OCI-LY1 (cell line): Measurements from ENCODE around the gene KLF11.

Experiments
- H2AFZ ChIP-seq: fragments of 200-600 bp; sonication (generic), shearing (Covaris generic); 2 replicates; pipeline ENCODE4 v1.6.0; 2014; ENCODE audit warnings: antibody characterized with exemption, mild to moderate bottlenecking, low read length
- H3F3A ChIP-seq: fragments of 200-600 bp; sonication (generic), shearing (Covaris generic); 2 replicates; pipeline ENCODE4 v1.6.0; 2014; ENCODE audit warnings: mild to moderate bottlenecking, antibody characterized with exemption, low read length, moderate library complexity; ENCODE audit not compliant: insufficient read depth
- H3K27ac ChIP-seq: fragments of 200-600 bp; sonication (generic); 2 replicates; pipeline ENCODE4 v1.5.1; 2014; ENCODE audit warnings: low read length, mixed run types, mild to moderate bottlenecking, low read depth; ENCODE audit not compliant: poor library complexity, severe bottlenecking
- H3K27me3 ChIP-seq: fragments of 200-600 bp; sonication (generic); 2 replicates; pipeline ENCODE4 v1.6.0; 2014; ENCODE audit warnings: antibody characterized with exemption, mild to moderate bottlenecking, low read length, moderate library complexity; ENCODE audit not compliant: insufficient read depth
- H3K36me3 ChIP-seq: fragments of 200-600 bp; sonication (generic); 2 replicates; pipeline ENCODE4 v1.6.1; 2014; ENCODE audit warnings: mild to moderate bottlenecking, antibody characterized with exemption, low read length, moderate library complexity, mixed read lengths; ENCODE audit not compliant: insufficient read depth
- H3K4me1 ChIP-seq: fragments of 200-600 bp; sonication (generic); 2 replicates; pipeline ENCODE4 v1.5.1; 2014; ENCODE audit warnings: mild to moderate bottlenecking, low read length, moderate library complexity; ENCODE audit not compliant: insufficient read depth, severe bottlenecking
- H3K4me2 ChIP-seq: fragments of 200-600 bp; sonication (generic), shearing (Covaris generic); 2 replicates; pipeline ENCODE4 v1.6.1; 2014; ENCODE audit warnings: low read length
- H3K4me3 ChIP-seq: fragments of 200-600 bp; sonication (generic); 2 replicates; pipeline ENCODE4 v1.5.1; 2014; ENCODE audit warnings: low read length, low read depth, mild to moderate bottlenecking, mixed read lengths; ENCODE audit not compliant: poor library complexity, severe bottlenecking
- H3K79me2 ChIP-seq: fragments of 200-600 bp; shearing (Covaris generic); 2 replicates; pipeline ENCODE4 v1.6.1; 2016; ENCODE audit warnings: mixed run types, low read length, mixed read lengths; ENCODE audit not compliant: insufficient read depth
- H3K9ac ChIP-seq: fragments of 200-600 bp; sonication (generic), shearing (Covaris generic); 2 replicates; pipeline ENCODE4 v1.6.1; 2014; ENCODE audit warnings: mild to moderate bottlenecking, low read length, mixed read lengths
- H3K9me2 ChIP-seq: fragments of 200-600 bp; sonication (generic), shearing (Covaris generic); 2 replicates; pipeline ENCODE4 v1.6.1; 2014; ENCODE audit warnings: low read depth, mild to moderate bottlenecking, low read length, mixed read lengths
- H3K9me3 ChIP-seq: fragments of 200-600 bp; shearing (Covaris generic); 2 replicates; pipeline ENCODE4 v1.6.1; 2014; ENCODE audit warnings: low read length, mixed read lengths
- H4K20me1 ChIP-seq: fragments of 200-600 bp; sonication (generic), shearing (Covaris generic); 2 replicates; pipeline ENCODE4 v1.6.0; 2016; ENCODE audit warnings: mild to moderate bottlenecking, low read length; ENCODE audit not compliant: insufficient read depth
- EZH2 ChIP-seq: fragments of 200-600 bp; sonication (generic), shearing (Covaris generic); IDR thresholded peaks from 2 replicates; pipeline ENCODE4 v1.8.0; 2017; ENCODE audit warnings: borderline replicate concordance, mixed run types, mild to moderate bottlenecking, antibody characterized with exemption, low read length, moderate library complexity, mixed read lengths
- TF ChIP-seq, protein P1 (sequence below): fragments of 200-600 bp; sonication (generic), shearing (Covaris generic); IDR thresholded peaks from 2 replicates; pipeline ENCODE4 v1.5.1; 2017; ENCODE audit warnings: mild to moderate bottlenecking, antibody characterized with exemption, low read length, moderate library complexity, mixed read lengths

KLF11 gene

DNA sequence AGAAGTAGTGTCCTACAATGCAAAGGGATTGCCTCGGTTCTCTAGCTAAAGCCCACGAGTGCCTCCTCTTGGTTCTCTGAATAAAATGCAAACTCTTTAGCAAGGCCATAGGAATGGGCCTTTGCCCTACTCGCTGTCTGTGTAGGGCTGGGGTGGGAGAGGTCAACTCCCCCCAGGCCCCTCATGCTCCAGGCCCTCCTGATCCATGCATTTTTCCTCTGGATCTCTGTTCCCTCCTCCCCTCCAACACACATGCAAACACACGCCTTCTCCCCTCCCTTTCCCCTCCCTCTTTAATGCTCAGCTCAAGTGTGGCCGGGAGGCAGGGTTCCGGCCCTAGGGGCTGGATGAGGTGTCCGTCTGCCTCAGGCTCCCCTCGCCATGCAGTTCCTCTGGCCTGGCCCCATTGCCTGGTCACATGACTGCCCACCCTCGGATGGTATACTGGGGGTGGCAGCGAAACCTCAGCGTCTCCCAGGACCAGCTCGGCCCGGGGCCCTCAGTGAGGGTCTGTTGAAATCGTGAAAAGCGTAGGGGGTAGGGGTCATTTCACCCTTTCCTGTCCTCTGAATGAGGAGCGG, 14.9 kb upstream of the KLF11 start:
- TF ChIP-seq, protein P1, sequence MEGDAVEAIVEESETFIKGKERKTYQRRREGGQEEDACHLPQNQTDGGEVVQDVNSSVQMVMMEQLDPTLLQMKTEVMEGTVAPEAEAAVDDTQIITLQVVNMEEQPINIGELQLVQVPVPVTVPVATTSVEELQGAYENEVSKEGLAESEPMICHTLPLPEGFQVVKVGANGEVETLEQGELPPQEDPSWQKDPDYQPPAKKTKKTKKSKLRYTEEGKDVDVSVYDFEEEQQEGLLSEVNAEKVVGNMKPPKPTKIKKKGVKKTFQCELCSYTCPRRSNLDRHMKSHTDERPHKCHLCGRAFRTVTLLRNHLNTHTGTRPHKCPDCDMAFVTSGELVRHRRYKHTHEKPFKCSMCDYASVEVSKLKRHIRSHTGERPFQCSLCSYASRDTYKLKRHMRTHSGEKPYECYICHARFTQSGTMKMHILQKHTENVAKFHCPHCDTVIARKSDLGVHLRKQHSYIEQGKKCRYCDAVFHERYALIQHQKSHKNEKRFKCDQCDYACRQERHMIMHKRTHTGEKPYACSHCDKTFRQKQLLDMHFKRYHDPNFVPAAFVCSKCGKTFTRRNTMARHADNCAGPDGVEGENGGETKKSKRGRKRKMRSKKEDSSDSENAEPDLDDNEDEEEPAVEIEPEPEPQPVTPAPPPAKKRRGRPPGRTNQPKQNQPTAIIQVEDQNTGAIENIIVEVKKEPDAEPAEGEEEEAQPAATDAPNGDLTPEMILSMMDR = peak; percentile 59
- no peak for TF ChIP-seq EZH2
- H3K27ac ChIP-seq = no peak overlapping the region
- H3F3A ChIP-seq = no peaks in the 10 kb centered on the region
- 0 out of 2 replicates have a peak, but pooled peaks cover 5% of the 10 kb centered on the region for H3K27me3 ChIP-seq
- no peak overlapping the region for H2AFZ ChIP-seq
- H3K36me3 ChIP-seq = no peaks in the 10 kb centered on the region
- H3K9me3 ChIP-seq = no peaks in the 10 kb centered on the region
- no peaks in the 10 kb centered on the region for H3K4me1 ChIP-seq
- H3K79me2 ChIP-seq = no peaks in the 10 kb centered on the region
- H3K9ac ChIP-seq = no peak overlapping the region
- no peaks in the 10 kb centered on the region for H3K9me2 ChIP-seq
- no peak overlapping the region for H3K4me2 ChIP-seq
- H4K20me1 ChIP-seq = no peaks in the 10 kb centered on the region
- no peak overlapping the region for H3K4me3 ChIP-seq

DNA sequence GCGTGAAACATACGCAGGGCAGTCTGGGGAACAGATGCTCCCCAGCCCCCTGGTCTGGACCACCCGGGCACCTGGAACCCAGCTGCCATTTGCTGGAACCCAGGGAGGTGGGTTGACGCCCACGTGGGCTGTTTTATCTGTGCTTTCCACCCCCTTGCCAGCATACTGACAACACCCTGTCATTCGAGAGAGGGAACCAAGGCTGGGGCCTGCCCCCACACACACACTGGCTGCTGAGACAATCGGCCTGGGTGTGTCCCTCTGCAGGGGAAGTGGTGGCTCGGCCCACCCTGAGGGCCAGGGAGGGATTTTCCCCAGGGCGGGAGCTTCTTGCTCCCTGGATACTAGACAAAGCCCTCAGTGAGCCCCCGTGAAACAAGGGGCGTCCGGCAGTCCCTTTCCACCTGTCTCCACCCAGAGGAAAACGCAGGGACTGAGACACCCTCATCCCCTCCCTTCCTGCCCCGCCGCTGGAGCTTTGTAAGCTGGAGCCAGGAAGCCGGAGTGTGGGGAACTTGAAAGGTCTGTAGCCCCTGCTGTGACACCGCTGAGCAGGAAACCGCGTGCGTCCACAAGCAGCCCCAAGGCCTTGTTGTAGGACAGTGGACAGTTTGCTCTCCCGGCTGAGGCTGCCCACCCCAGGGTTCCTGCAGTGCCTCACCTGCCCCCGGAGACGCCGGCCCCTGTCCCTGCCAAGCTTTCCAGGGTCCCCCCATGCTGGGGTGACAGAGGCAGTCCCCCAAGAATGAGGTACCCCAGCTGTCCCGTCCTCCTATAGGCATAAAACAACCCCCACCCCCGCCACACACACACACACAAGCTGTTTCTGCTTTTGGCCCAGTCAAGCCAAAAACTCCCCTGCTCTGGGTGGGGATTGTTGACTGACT, 14.1 kb upstream of the KLF11 start:
- Histone ChIP-seq H3K27me3 (0 out of 2 replicates have a peak, but pooled peaks cover 5% of the 10 kb centered on the region), H3F3A (no peaks in the 10 kb centered on the region), H3K36me3 (no peaks in the 10 kb centered on the region), H3K9me2 (no peaks in the 10 kb centered on the region), H3K9me3 (no peaks in the 10 kb centered on the region), H2AFZ (no peak overlapping the region), H4K20me1 (no peaks in the 10 kb centered on the region), H3K4me1 (no peaks in the 10 kb centered on the region), H3K27ac (no peak overlapping the region), H3K9ac (no peak overlapping the region), H3K4me2 (no peak overlapping the region), H3K4me3 (no peak overlapping the region), H3K79me2 (no peaks in the 10 kb centered on the region)
- no peak for TF ChIP-seq EZH2
- TF ChIP-seq, protein P1 = no peak

DNA sequence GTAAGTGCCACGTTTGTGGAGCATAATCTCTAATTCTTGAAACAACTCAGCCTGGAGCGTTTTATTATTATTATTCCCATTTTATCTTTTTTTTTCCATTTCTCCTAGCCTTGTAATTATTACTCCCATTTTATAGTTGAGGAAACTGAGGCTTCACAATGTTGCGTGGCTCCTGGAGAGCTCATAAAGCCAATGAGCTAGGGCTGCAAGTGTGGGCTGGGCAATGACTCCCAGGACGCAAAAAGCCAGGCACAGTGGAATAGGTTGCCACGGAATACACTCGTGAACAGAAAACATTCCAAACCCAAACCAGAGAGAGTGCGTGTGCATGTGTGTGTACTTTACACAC, 13.5 kb upstream of the KLF11 start:
- H3K79me2 ChIP-seq = no peaks in the 10 kb centered on the region
- H3K4me3 ChIP-seq = no peak overlapping the region
- no peaks in the 10 kb centered on the region for H3F3A ChIP-seq
- H3K4me1 ChIP-seq = no peaks in the 10 kb centered on the region
- H3K4me2 ChIP-seq = no peak overlapping the region
- no peaks in the 10 kb centered on the region for H3K9me3 ChIP-seq
- H3K9me2 ChIP-seq = no peaks in the 10 kb centered on the region
- H3K9ac ChIP-seq = no peak overlapping the region
- H4K20me1 ChIP-seq = no peaks in the 10 kb centered on the region
- H2AFZ ChIP-seq = no peak overlapping the region
- 0 out of 2 replicates have a peak, but pooled peaks cover 5% of the 10 kb centered on the region for H3K27me3 ChIP-seq
- no peak overlapping the region for H3K27ac ChIP-seq
- H3K36me3 ChIP-seq = no peaks in the 10 kb centered on the region
- no peak for TF ChIP-seq EZH2
- TF ChIP-seq, protein P1 = no peak
